ENCODE measurements around the gene DCDC2C.

Gene DCDC2C

DNA sequence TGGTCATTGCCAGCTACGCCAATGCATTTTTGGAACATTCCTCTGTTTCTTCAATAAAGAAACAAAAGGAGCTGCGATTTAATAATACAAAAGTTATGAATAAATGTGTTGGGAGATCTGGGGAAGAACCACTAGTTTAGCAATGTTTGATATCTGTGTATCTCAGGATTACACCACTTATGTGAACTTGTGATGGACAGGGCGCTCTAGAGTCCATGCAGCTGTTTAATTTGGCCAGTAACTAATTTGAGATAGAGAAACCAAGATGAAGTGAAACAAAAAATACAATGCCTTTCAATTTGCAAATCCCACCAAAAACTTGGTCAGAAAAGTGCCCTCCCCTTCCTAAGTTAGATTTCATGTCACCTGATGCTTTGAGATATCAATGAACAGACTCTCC is 6.8 kb upstream of the DCDC2C start (continued):
- TF ChIP-seq ZNF394 (tag by site-specific recombination; IDR thresholded peaks at IDR 0.05; ENCODE audit: borderline replicate concordance) (no peak), ZFHX2 (tag by site-specific recombination; conservative IDR thresholded peaks at IDR 0.05) (no peak), ZNF24 (tag by site-specific recombination; IDR thresholded peaks at IDR 0.05) (no peak), ZNF843 (tag by site-specific recombination; IDR thresholded peaks at IDR 0.05) (no peak), IKZF3 (tag by site-specific recombination; IDR thresholded peaks at IDR 0.05) (no peak)
- TF ChIP-seq, protein P1, sequence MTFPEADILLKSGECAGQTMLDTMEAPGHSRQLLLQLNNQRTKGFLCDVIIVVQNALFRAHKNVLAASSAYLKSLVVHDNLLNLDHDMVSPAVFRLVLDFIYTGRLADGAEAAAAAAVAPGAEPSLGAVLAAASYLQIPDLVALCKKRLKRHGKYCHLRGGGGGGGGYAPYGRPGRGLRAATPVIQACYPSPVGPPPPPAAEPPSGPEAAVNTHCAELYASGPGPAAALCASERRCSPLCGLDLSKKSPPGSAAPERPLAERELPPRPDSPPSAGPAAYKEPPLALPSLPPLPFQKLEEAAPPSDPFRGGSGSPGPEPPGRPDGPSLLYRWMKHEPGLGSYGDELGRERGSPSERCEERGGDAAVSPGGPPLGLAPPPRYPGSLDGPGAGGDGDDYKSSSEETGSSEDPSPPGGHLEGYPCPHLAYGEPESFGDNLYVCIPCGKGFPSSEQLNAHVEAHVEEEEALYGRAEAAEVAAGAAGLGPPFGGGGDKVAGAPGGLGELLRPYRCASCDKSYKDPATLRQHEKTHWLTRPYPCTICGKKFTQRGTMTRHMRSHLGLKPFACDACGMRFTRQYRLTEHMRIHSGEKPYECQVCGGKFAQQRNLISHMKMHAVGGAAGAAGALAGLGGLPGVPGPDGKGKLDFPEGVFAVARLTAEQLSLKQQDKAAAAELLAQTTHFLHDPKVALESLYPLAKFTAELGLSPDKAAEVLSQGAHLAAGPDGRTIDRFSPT (tag by site-specific recombination; IDR thresholded peaks at IDR 0.05), result no peak

DNA sequence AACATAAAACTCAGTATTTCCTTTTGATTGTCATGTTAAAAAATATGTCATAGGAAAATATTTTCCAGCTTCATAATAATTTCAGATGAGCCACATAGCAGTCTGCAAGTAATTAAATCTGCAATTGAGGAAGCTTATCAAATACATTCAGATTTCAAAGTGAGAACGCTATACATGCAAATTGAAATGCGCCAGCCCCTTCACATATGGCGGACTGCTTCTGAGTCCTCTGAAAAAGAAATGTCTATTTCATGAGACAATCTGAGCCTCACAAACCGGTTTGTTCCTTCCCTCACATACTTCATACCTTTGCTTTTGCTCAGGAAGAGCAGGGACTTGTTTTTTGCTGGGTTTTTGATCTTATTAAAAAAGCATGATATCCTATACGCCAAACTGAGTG is 2.3 kb upstream of the DCDC2C start:
- TF ChIP-seq, protein P2, sequence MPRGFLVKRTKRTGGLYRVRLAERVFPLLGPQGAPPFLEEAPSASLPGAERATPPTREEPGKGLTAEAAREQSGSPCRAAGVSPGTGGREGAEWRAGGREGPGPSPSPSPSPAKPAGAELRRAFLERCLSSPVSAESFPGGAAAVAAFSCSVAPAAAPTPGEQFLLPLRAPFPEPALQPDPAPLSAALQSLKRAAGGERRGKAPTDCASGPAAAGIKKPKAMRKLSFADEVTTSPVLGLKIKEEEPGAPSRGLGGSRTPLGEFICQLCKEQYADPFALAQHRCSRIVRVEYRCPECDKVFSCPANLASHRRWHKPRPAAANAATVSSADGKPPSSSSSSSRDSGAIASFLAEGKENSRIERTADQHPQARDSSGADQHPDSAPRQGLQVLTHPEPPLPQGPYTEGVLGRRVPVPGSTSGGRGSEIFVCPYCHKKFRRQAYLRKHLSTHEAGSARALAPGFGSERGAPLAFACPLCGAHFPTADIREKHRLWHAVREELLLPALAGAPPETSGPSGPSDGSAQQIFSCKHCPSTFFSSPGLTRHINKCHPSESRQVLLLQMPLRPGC (tag by site-specific recombination; IDR thresholded peaks at IDR 0.05), result no peak
- TF ChIP-seq ZNF600 (tag by site-specific recombination; IDR thresholded peaks at IDR 0.05) (no peak), SETDB1 (IDR thresholded peaks at IDR 0.05; ENCODE audit: insufficient read length, low read length) (no peak)
- Histone ChIP-seq H3K4me1 (ENCODE audit: control insufficient read depth, insufficient read depth, low read length) (no peaks in the 10 kb centered on the region), H3K27ac (ENCODE audit: extremely low read depth, low read depth, low read length) (no peak overlapping the region), H3K4me3 (ENCODE audit: low read depth, low read length) (no peak overlapping the region), H3K9me3 (ENCODE audit: control insufficient read depth, insufficient read depth, low read depth, low read length) (no peaks in the 10 kb centered on the region), H3K36me3 (ENCODE audit: control insufficient read depth in 2 of 2, insufficient read depth in 1 of 2, low read length in 2 of 2) (no peaks in the 10 kb centered on the region)
- POLR2A ChIA-PET, result no interaction called here
- CTCF ChIA-PET, result interaction anchor here (1.0 kb wide), 1 partner anchor 79 kb away, joined by 3 read pairs; no protein-coding TSS in a partner anchor

DNA sequence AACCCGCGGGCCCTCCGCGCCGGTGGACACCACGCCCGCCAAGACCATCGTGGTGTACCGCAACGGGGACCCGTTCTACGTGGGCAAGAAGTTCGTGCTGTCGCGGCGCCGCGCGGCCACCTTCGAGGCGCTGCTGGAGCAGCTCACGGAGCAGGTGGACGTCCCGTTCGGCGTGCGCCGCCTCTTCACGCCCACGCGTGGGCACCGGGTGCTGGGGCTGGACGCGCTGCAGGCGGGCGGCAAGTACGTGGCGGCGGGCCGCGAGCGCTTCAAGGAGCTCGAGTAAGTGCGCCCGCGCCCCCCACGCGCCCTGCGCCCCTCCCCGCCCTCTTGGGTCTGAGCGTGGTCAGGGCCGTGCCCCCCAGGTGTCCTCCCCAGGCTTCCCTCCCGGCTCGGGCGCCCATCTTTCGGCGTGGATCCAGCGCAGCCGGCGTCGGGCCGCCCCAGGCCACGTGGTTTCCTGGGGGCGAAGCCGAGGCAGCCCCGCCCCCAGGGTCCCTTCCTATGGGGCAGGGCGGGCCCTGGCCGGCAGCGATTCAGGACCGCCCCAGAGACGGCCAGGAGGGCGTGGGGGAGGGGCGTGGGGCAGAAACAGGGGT is 481 bp downstream of the DCDC2C start:
- Histone ChIP-seq H3K27ac (ENCODE audit: extremely low read depth, low read depth, low read length) (no peak overlapping the region), H3K36me3 (ENCODE audit: control insufficient read depth in 2 of 2, insufficient read depth in 1 of 2, low read length in 2 of 2) (no peaks in the 10 kb centered on the region), H3K4me1 (ENCODE audit: control insufficient read depth, insufficient read depth, low read length) (no peaks in the 10 kb centered on the region), H3K9me3 (ENCODE audit: control insufficient read depth, insufficient read depth, low read depth, low read length) (no peaks in the 10 kb centered on the region), H3K4me3 (ENCODE audit: low read depth, low read length) (no peak overlapping the region)
- CTCF ChIA-PET, result no interaction called here
- POLR2A ChIA-PET, result no interaction called here
- TF ChIP-seq ZNF335 (tag by site-specific recombination; conservative IDR thresholded peaks at IDR 0.05) (no peak), ZNF521 (tag by site-specific recombination; IDR thresholded peaks at IDR 0.05) (no peak), ZEB2 (tag by site-specific recombination; IDR thresholded peaks at IDR 0.05) (no peak), WT1 (tag by site-specific recombination; IDR thresholded peaks at IDR 0.05) (no peak)

DNA sequence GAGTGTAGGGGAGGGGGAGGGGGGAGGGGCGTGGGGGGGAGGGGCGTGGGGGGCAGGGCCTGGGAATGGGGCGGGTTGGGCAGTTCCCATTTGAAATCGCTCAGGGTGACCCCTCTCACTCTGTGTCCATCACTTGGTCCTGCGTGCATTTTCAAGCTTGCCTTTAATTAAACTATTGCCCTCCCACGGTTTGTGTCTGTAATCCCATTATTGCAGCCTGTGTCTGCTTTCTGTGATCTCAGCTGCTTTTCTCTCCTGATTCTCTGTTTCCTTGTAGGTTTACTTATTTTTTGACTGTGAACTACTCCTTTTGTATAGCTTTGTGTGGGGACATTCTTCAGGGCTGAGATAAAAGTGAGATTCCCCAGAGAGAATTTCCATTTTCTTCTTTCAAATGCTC is 1.3 kb downstream of the DCDC2C start:
- Histone ChIP-seq H3K36me3 (ENCODE audit: control insufficient read depth in 2 of 2, insufficient read depth in 1 of 2, low read length in 2 of 2) (no peaks in the 10 kb centered on the region), H3K9me3 (ENCODE audit: control insufficient read depth, insufficient read depth, low read depth, low read length) (no peaks in the 10 kb centered on the region), H3K4me1 (ENCODE audit: control insufficient read depth, insufficient read depth, low read length) (no peaks in the 10 kb centered on the region), H3K4me3 (ENCODE audit: low read depth, low read length) (no peak overlapping the region), H3K27ac (ENCODE audit: extremely low read depth, low read depth, low read length) (no peak overlapping the region)
- POLR2A ChIA-PET, result no interaction called here
- CTCF ChIA-PET, result interaction anchor here (0.8 kb wide), 1 partner anchor 159 kb away, joined by 3 read pairs; no protein-coding TSS in a partner anchor
- TF ChIP-seq ZNF768 (tag by site-specific recombination; IDR thresholded peaks at IDR 0.05) (no peak), ZNF571 (tag by site-specific recombination; IDR thresholded peaks at IDR 0.05) (no peak), ZNF549 (tag by site-specific recombination; IDR thresholded peaks at IDR 0.05) (no peak), ZNF223 (tag by site-specific recombination; IDR thresholded peaks at IDR 0.05) (no peak), ZBTB7A (tag by site-specific recombination; IDR thresholded peaks at IDR 0.05; ENCODE audit: low read depth) (no peak), ZNF335 (tag by site-specific recombination; conservative IDR thresholded peaks at IDR 0.05) (no peak)
- TF ChIP-seq, protein P3, sequence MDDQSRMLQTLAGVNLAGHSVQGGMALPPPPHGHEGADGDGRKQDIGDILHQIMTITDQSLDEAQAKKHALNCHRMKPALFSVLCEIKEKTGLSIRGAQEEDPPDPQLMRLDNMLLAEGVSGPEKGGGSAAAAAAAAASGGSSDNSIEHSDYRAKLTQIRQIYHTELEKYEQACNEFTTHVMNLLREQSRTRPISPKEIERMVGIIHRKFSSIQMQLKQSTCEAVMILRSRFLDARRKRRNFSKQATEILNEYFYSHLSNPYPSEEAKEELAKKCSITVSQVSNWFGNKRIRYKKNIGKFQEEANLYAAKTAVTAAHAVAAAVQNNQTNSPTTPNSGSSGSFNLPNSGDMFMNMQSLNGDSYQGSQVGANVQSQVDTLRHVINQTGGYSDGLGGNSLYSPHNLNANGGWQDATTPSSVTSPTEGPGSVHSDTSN (CRISPR knock-in tag; IDR thresholded peaks at IDR 0.05), result no peak
- TF ChIP-seq, protein P4, sequence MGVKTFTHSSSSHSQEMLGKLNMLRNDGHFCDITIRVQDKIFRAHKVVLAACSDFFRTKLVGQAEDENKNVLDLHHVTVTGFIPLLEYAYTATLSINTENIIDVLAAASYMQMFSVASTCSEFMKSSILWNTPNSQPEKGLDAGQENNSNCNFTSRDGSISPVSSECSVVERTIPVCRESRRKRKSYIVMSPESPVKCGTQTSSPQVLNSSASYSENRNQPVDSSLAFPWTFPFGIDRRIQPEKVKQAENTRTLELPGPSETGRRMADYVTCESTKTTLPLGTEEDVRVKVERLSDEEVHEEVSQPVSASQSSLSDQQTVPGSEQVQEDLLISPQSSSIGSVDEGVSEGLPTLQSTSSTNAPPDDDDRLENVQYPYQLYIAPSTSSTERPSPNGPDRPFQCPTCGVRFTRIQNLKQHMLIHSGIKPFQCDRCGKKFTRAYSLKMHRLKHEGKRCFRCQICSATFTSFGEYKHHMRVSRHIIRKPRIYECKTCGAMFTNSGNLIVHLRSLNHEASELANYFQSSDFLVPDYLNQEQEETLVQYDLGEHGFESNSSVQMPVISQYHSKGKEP (tag by site-specific recombination; IDR thresholded peaks at IDR 0.05), result no peak

Measured in HEK293 (cell line).